DND-41 (cell line): ENCODE results near the gene PPP1R12A.

Experiments
- EZH2 ChIP-seq: IDR thresholded peaks from 3 replicates; pipeline ENCODE4 v1.6.1; 2012; ENCODE audit warnings: borderline replicate concordance, low read depth, mild to moderate bottlenecking, moderate library complexity, low read length, inconsistent platforms; ENCODE audit not compliant: severe bottlenecking
- TF ChIP-seq, protein P1 (sequence below): IDR thresholded peaks from 2 replicates; pipeline ENCODE4 v1.5.1; 2012; ENCODE audit warnings: borderline replicate concordance, low read length, moderate library complexity, mild to moderate bottlenecking; ENCODE audit not compliant: poor library complexity, severe bottlenecking; ENCODE audit errors: extremely low read depth

DNA sequence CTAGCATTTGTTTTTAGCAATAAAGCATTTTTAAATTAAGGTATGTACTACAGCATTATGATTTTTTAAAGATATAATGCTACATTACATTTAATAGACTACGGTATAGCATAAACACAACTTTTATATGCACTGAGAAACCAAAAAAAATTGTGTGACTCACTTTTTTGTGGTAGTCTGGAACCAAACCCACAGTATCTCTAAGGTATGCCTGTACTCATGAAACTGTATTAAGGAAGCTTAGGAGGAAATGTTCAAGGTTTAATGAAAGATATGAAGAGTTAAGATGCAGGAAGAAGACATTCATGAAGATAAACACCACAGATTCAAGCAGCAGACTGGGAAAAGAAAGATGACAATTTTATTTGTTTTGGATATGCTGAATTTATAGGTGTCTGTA is 51.7 kb downstream of the PPP1R12A start:
- TF ChIP-seq, protein P1, sequence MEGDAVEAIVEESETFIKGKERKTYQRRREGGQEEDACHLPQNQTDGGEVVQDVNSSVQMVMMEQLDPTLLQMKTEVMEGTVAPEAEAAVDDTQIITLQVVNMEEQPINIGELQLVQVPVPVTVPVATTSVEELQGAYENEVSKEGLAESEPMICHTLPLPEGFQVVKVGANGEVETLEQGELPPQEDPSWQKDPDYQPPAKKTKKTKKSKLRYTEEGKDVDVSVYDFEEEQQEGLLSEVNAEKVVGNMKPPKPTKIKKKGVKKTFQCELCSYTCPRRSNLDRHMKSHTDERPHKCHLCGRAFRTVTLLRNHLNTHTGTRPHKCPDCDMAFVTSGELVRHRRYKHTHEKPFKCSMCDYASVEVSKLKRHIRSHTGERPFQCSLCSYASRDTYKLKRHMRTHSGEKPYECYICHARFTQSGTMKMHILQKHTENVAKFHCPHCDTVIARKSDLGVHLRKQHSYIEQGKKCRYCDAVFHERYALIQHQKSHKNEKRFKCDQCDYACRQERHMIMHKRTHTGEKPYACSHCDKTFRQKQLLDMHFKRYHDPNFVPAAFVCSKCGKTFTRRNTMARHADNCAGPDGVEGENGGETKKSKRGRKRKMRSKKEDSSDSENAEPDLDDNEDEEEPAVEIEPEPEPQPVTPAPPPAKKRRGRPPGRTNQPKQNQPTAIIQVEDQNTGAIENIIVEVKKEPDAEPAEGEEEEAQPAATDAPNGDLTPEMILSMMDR, result no peak
- no peak for TF ChIP-seq EZH2
